Upper lobe of left lung (tissue), 6 donors: ENCODE measurements around the gene FBXO39. TPM values are rescaled to one million over a fixed set of nuclear protein-coding genes. Genes with fewer than 3 reads are reported as not detected.

Experiments
- ATAC-seq, 2 donors: fragments of 200-7000 bp; cut with Tn5 transposase; one replicate each; pipeline ENCODE4 v1.9.1; 2022; ENCODE audit warnings: mild to moderate bottlenecking in 2 of 2, moderate library complexity in 2 of 2; ENCODE audit not compliant: low FRiP score in 2 of 2
- DNase-seq, 2 donors: peaks; one replicate each; pipeline ENCODE4 v3.0.0-alpha.2; 2019 to 2020
- H3K27ac ChIP-seq, 4 donors: fragments of 200-600 bp; sonication (generic); one replicate each; pipeline ENCODE4 v1.5.1; 2016 to 2019
- H3K27me3 ChIP-seq, 4 donors: fragments of 200-600 bp; sonication (generic); one replicate each; pipeline ENCODE4 v1.5.1; 2017 to 2019
- H3K36me3 ChIP-seq, 4 donors: fragments of 200-600 bp; sonication (generic); one replicate each; pipeline ENCODE4 v1.5.1; 2016 to 2019
- H3K4me1 ChIP-seq, 4 donors: fragments of 200-600 bp; sonication (generic); one replicate each; pipeline ENCODE4 v1.5.1; 2018 to 2019
- H3K4me3 ChIP-seq, 4 donors: fragments of 200-600 bp; sonication (generic); one replicate each; pipeline ENCODE4 v1.5.1; 2017 to 2019; ENCODE audit warnings: mild to moderate bottlenecking in 2 of 4, moderate library complexity in 1 of 4
- H3K9me3 ChIP-seq, 4 donors: fragments of 200-600 bp; sonication (generic); one replicate each; pipeline ENCODE4 v1.5.1; 2018 to 2019
- EP300 ChIP-seq, 4 donors: sonication (generic); formaldehyde crosslinking; IDR thresholded peaks; one replicate each; pipeline ENCODE4 v1.5.1; 2017; ENCODE audit warnings: antibody characterized with exemption in 4 of 4, control low read depth in 2 of 4
- POLR2A ChIP-seq, 4 donors: fragments of 450-650 bp; IDR thresholded peaks; one replicate each; pipeline ENCODE4 v1.5.1; 2016 to 2017; ENCODE audit warnings: antibody characterized with exemption in 4 of 4, mild to moderate bottlenecking in 2 of 4
- POLR2AphosphoS5 ChIP-seq, 2 donors: sonication (generic); formaldehyde crosslinking; IDR thresholded peaks; one replicate each; pipeline ENCODE4 v1.5.1; 2017; ENCODE audit warnings: antibody characterized with exemption in 2 of 2
- WGBS, 2 donors: methylation state at CpG; one replicate each; pipeline ENCODE4 v1.1.5; 2017 to 2018; 5-methylcytosine and 5-hydroxymethylcytosine counted together
- small RNA-seq, 4 donors: library from RNA; depleted of rRNA; stranded (forward); fragments of <200 nt; gene quantifications; one replicate each; pipeline ENCODE3, GENCODE V24; 2016
- total RNA-seq, 6 donors: library from RNA; depleted of rRNA in 4 of 6; stranded (reverse); fragments of >200 nt in 4 of 6; gene quantifications; one replicate each; pipeline versions ENCODE4 v1.1.0 to v1.2.1, GENCODE V29; 2016 to 2021
- TF ChIP-seq, protein P1 (sequence below), 6 experiments: fragments of 450-650 bp in 4 of 6; fragments of 200-600 bp in 2 of 6; sonication (generic) in 2 of 6; IDR thresholded peaks; one replicate each; pipeline ENCODE4 v1.5.1; 2016 to 2019; ENCODE audit warnings: antibody characterized with exemption in 6 of 6
- donor health status: DM: no; HTN: no; CAD: no; lungs with moderate emphysema.
- donor health status: DM: no; HTN: yes; CAD: no; lungs with severe emphysema.

FBXO39 gene
- total RNA-seq, 6 donors from 2014 or later = 0.33 to 3.1 TPM; not detected in 4

DNA sequence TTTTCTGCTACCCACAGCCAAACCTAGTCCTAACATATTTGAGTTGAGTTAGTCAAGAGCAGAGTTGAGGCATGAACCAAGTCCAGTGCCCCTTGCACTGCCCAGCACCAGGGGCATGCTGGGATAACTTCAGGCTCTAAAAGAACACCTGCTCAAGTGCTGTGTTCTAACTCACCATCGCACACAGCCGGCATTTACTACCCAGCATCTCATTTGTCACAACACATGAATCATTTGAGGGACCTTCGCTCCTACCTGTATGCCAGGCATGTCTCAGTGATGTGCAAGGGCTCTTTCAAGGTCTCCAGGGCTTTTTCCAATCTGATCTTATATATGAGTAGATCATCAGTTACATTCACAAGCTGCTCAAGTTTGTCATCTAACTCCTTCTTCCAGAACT lies 42.9 kb downstream of the FBXO39 start:
- Histone ChIP-seq H3K4me1 (no peaks in the 10 kb centered on the region), H3K4me3 (no peak overlapping the region), H3K36me3 (no peaks in the 10 kb centered on the region), H3K27ac (no peak overlapping the region), H3K9me3 (no peaks in the 10 kb centered on the region), H3K27me3 (no peaks in the 10 kb centered on the region)
- TF ChIP-seq POLR2A (IDR thresholded peaks at IDR 0.05) = no peak
- TF ChIP-seq, protein P1, sequence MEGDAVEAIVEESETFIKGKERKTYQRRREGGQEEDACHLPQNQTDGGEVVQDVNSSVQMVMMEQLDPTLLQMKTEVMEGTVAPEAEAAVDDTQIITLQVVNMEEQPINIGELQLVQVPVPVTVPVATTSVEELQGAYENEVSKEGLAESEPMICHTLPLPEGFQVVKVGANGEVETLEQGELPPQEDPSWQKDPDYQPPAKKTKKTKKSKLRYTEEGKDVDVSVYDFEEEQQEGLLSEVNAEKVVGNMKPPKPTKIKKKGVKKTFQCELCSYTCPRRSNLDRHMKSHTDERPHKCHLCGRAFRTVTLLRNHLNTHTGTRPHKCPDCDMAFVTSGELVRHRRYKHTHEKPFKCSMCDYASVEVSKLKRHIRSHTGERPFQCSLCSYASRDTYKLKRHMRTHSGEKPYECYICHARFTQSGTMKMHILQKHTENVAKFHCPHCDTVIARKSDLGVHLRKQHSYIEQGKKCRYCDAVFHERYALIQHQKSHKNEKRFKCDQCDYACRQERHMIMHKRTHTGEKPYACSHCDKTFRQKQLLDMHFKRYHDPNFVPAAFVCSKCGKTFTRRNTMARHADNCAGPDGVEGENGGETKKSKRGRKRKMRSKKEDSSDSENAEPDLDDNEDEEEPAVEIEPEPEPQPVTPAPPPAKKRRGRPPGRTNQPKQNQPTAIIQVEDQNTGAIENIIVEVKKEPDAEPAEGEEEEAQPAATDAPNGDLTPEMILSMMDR (IDR thresholded peaks at IDR 0.05) = no peak
- DNase-seq (no peak), ATAC-seq (no peak)
- WGBS, 2 donors = 92 to 94% methylated on average over 3 of the region's 3 CpGs

DNA sequence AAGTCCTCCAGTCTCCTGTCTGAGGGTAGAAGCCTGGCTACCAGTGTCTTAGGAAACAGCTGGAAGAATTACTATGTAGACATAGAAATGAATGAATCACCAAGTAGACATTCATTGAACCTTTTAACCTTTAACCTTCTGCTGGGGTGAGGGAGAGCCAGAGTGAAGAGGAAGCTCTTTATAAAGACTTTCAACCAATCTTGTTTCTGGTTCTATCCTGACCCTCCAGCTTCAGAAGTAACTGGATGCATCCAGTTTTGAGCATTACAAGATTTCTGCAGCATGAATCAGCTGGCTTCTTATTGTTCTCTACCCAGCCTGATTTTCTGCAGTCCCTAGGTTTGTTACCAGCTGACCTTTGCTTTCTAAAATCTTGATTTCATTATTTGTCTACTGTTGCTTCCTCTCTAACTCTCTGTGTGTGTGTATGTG lies 47.0 kb downstream of the FBXO39 start:
- no peaks in the 10 kb centered on the region for H3K9me3 ChIP-seq
- H3K27ac ChIP-seq = no peak overlapping the region
- H3K4me1 ChIP-seq = no peaks in the 10 kb centered on the region
- no peak for ATAC-seq
- TF ChIP-seq EP300 (IDR thresholded peaks at IDR 0.05) = no peak
- TF ChIP-seq, protein P1 (IDR thresholded peaks at IDR 0.05) = no peak
- H3K4me3 ChIP-seq = no peak overlapping the region
- H3K36me3 ChIP-seq = no peaks in the 10 kb centered on the region
- no peak for DNase-seq
- no peaks in the 10 kb centered on the region for H3K27me3 ChIP-seq

DNA sequence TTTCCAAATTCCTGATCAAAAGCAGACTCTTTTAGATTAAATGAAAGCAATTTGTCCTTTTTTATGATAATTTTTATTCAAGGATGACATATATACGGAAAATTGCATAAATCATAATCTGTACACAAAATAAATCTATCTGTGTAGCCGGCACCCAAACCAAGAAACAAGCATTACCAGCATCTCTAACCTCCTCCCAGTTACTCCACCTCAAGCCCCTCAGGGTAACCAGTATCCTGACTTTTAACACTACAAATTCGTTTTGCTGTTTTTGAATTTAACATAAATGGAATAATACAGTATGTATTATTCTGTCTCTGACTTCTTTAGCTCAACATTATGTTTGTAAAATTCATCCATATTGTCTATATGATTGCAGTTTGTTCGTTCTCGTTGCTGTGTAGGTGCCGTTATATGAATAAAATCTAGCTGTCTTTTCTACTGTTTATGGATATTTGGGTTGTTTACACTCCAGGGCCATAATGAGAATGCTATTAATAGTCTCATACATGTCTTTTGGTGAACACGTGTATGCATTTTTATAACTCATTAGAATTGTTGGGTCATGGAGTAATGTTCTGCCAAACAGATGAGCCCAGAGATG lies 54.5 kb downstream of the FBXO39 start:
- Histone ChIP-seq H3K9me3 (no peaks in the 10 kb centered on the region), H3K27ac (no peak overlapping the region), H3K36me3 (no peaks in the 10 kb centered on the region), H3K4me3 (no peak overlapping the region), H3K27me3 (peaks cover 0 to 10% (median 4%) of the 10 kb centered on the region in 4 donors), H3K4me1 (peaks cover 4 to 13% (median 10%) of the 10 kb centered on the region in 4 donors)
- no peak for DNase-seq
- WGBS, 2 donors = 65 to 68% methylated on average over 7 of the region's 7 CpGs
- no peak for TF ChIP-seq EP300 (IDR thresholded peaks at IDR 0.05)
- TF ChIP-seq POLR2AphosphoS5 (IDR thresholded peaks at IDR 0.05) = no peak
- no peak for TF ChIP-seq POLR2A (IDR thresholded peaks at IDR 0.05)
- TF ChIP-seq, protein P1 (IDR thresholded peaks at IDR 0.05) = no peak
- no peak for ATAC-seq

DNA sequence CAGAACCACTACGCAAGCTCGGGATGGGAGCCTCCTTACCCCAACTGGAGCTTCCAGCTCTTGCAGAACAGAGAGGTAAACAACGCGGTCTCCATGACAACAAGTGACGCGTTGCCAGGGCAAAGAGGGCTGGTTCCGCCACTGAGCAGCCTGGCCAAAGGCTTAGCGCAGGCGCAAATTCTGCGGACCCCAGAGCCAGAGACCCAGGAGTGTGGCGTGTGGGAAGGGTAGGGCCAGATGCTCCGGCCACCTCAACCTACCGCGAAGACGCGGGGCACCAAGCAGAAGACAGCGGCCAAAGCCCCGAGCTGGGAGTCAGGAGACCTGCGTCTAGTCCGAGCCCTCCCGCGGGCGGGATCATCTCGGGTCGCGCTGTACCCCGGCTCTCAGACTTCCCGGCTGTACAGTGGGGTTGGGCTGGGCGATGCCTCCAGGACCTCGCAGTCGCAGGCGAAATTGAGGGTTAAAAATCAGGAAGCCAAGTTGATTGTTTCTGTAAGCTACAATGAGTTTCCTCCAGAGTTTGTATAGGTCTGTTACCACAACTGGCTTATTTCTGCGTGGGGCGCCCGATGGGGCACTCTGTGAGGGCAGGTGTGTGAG lies 55.7 kb downstream of the FBXO39 start, which contains the start of gene TEKT1:
Gene TEKT1 (minus strand): TSS at position 69 of the 603 bp plus-strand sequence. CDS start 1,353 bp downstream, outside the sequence.
- ATAC-seq (peak; percentile 76 to 95), DNase-seq (peak; percentile 84 to 87)
- TF ChIP-seq POLR2AphosphoS5 (IDR thresholded peaks at IDR 0.05) (no peak), POLR2A (IDR thresholded peaks at IDR 0.05) (peak in 1 of 4 donors; percentile 23)
- H3K4me3 ChIP-seq = peak within 1 kb of the TSS in 3 of 4 donors; percentile 27 to 46 (median 35)
- no peaks in the 10 kb centered on the region for H3K36me3 ChIP-seq
- H3K27ac ChIP-seq = no peak within 1 kb of the TSS
- peaks cover 4 to 13% (median 10%) of the 10 kb centered on the region in 4 donors for H3K4me1 ChIP-seq
- H3K9me3 ChIP-seq = no peaks in the 10 kb centered on the region
- WGBS, 2 donors = 4 to 13% methylated on average over 7 to 27 of the region's 35 CpGs
- H3K27me3 ChIP-seq = peaks cover 0 to 10% (median 4%) of the 10 kb centered on the region in 4 donors

Small RNAs within 50 kb of the gene (small RNA-seq; reads per million reads assigned to genes)
- 0 reads per million in 4 donors for gene AC004706.2

Other genes with a start within 250 kb of the FBXO39 start
- 10 to 100 TPM; 10.3 to 16.3 (median 12.5) TPM for gene PITPNM3, start 219.7 kb upstream of the FBXO39 start, total RNA-seq
- 10 to 100 TPM; 12.4 to 58.7 (median 19.7) TPM for gene KIAA0753, start 135.5 kb upstream of the FBXO39 start, total RNA-seq
- 100 to 1,000 TPM in 1 of 6 donors, 10 to 100 TPM in 5; 36.7 to 176 (median 67.0) TPM for gene TXNDC17, start 135.2 kb upstream of the FBXO39 start, total RNA-seq
- 10 to 100 TPM in 3 of 6 donors, 1 to 10 TPM in 3; 1.8 to 22.9 (median 13.2) TPM for gene MED31, start 124.6 kb upstream of the FBXO39 start, total RNA-seq
- gene C17orf100, start 124.5 kb upstream of the FBXO39 start, total RNA-seq = 1 to 10 TPM in 3 of 6 donors, under 1 TPM in 3; 0.78 to 7.3 (median 1.3) TPM
- gene SLC13A5, start 62.8 kb upstream of the FBXO39 start, total RNA-seq = under 1 TPM in 2 of 6 donors, not detected in 4; 0.09 to 0.27 TPM
- 100 to 1,000 TPM in 2 of 6 donors, 10 to 100 TPM in 4; 24.3 to 245 (median 75.2) TPM for gene XAF1, start 20.2 kb upstream of the FBXO39 start, total RNA-seq
- gene TEKT1, start 55.5 kb downstream of the FBXO39 start, total RNA-seq = 10 to 100 TPM in 1 of 6 donors, 1 to 10 TPM in 4, under 1 TPM in 1; 0.54 to 25.6 (median 4.6) TPM
- gene ALOX12, start 219.8 kb downstream of the FBXO39 start, total RNA-seq = 1 to 10 TPM in 2 of 6 donors, under 1 TPM in 4; 0.26 to 3.1 (median 0.46) TPM
- 100 to 1,000 TPM in 5 of 6 donors, 10 to 100 TPM in 1; 85.9 to 304 (median 175) TPM for gene RNASEK, start 236.4 kb downstream of the FBXO39 start, total RNA-seq
- gene BCL6B, start 246.8 kb downstream of the FBXO39 start, total RNA-seq = 10 to 100 TPM in 3 of 6 donors, 1 to 10 TPM in 3; 2.1 to 83.1 (median 9.4) TPM